GM13977 (cell line): ENCODE data around the gene MIER1.
A peak's percentile ranks its signal among the peaks of the same experiment; 100 is the strongest.
"Not testable (repeated sequence)": the region's sequence is repeated elsewhere in the genome, so short reads cannot be mapped to it uniquely, and the experiment has no call there.

Source experiments
- DNase-seq: peaks from one replicate; pipeline ENCODE4 v3.0.0; 2012; ENCODE audit warnings: low spot score
- CTCF ChIP-seq: IDR thresholded peaks from 2 replicates; pipeline ENCODE4 v1.5.1; 2012; ENCODE audit warnings: mild to moderate bottlenecking, control low read depth; ENCODE audit not compliant: insufficient read depth; ENCODE audit errors: extremely low read depth, missing control alignments
- in situ Hi-C: fragments of 300-500 bp; cut with MboI; formaldehyde crosslinking; loops from one replicate; pipeline ENCODE4 v1.12.0; 2022; ENCODE audit warnings: low sequenced_read_pairs, low pct_unique_long_range_greater_than_20kb, mixed read lengths, inconsistent platforms; ENCODE audit not compliant: unreplicated experiment

MIER1 gene

GRCh38 chr1:66978201-66978600 is 53.4 kb downstream of the MIER1 start:
- in situ Hi-C loops = no loop called here
- no peak for DNase-seq
- TF ChIP-seq CTCF = no peak

GRCh38 chr1:66979621-66980020 is 54.8 kb downstream of the MIER1 start:
- in situ Hi-C loops, DNase-seq: not testable (repeated sequence)

GRCh38 chr1:66980745-66981367 is 56.1 kb downstream of the MIER1 start:
- DNase-seq = no peak
- no peak for TF ChIP-seq CTCF
- in situ Hi-C loops = no loop called here

- in situ Hi-C loops = no loop called here
- no peak for DNase-seq
- no peak for TF ChIP-seq CTCF
Measured at GRCh38 chr1:66981679-66982078, 56.9 kb downstream of the MIER1 start.

GRCh38 chr1:66982561-66983260 is 57.9 kb downstream of the MIER1 start:
- no peak for TF ChIP-seq CTCF
- in situ Hi-C loops = no loop called here
- no peak for DNase-seq

- DNase-seq = peak; percentile 28
- in situ Hi-C loops = no loop called here
- TF ChIP-seq CTCF = no peak
Measured at GRCh38 chr1:66984491-66984890, 59.7 kb downstream of the MIER1 start.

- in situ Hi-C loops = no loop called here
- no peak for TF ChIP-seq CTCF
- DNase-seq = no peak
Measured at GRCh38 chr1:66985835-66986234, 61.0 kb downstream of the MIER1 start.
